ENCODE results near the gene GBA2.

Gene GBA2

GRCh38 chr9:35737143-35737542 is 11.9 kb downstream of the GBA2 start:
- no peak for DNase-seq

DNA sequence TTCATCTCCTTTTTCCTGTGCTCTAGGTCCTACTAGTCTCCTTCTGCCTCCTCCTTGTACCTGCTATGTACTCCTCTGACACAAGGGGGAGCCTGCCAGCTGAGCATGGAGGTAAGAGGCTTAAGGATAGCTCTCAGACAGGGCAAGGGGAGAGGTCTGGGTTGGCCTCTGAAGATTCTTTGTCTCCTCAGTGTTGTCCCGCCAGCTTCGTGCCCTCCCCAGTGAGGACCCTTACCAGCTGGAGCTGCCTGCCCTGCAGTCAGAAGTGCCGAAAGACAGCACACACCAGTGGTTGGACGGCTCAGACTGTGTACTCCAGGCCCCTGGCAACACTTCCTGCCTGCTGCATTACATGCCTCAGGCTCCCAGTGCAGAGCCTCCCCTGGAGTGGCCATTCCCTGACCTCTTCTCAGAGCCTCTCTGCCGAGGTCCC is 12.8 kb downstream of the GBA2 start:
- peak in 4 of 5 experiments; percentile 47 to 80 (median 52) for DNase-seq

DNA sequence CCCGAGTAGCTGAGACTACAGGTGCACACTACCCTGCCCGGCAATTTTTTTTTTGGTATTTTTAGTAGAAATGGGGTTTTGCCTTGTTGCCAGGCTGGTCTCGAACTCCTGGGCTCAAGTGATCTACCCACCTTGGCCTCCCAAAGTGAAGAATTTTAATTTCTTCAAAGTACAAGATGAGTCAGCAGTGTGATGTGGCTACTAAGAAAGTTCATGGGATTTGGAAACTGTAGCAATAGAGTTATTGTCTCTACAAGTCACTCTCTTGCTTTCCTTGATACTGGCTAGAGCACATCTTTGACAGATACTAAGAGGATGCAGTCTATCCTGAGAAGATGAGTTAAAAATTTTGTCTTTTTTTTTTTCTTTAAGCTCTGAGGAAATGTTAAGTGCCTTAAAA is 14.9 kb downstream of the GBA2 start:
- no peak for DNase-seq

DNA sequence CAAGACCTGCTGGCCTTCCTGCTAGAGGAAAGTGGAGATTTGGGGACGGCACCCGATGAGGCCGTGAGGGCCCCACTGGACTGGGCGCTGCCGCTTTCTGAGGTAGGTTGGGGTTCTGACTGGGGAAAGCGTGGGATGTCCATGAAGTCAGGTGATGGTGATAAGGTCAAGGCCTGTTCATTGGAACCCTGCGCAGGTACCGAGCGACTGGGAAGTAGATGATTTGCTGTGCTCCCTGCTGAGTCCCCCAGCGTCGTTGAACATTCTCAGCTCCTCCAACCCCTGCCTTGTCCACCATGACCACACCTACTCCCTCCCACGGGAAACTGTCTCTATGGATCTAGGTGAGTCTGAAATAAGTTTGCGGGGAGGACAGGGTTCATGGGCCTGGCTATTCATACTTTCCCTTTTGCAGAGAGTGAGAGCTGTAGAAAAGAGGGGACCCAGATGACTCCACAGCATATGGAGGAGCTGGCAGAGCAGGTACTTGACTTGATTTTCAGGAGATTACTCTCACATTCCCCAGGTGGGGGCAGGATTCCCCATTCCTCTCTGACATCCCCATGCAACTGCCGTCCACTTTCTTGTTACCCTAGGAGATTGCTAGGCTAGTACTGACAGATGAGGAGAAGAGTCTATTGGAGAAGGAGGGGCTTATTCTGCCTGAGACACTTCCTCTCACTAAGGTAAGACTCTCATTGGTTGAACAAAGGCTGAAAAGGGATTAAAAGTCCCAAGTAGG is 16.1 kb downstream of the GBA2 start:
- DNase-seq, result peak in 1 of 5 experiments; percentile 50

DNA sequence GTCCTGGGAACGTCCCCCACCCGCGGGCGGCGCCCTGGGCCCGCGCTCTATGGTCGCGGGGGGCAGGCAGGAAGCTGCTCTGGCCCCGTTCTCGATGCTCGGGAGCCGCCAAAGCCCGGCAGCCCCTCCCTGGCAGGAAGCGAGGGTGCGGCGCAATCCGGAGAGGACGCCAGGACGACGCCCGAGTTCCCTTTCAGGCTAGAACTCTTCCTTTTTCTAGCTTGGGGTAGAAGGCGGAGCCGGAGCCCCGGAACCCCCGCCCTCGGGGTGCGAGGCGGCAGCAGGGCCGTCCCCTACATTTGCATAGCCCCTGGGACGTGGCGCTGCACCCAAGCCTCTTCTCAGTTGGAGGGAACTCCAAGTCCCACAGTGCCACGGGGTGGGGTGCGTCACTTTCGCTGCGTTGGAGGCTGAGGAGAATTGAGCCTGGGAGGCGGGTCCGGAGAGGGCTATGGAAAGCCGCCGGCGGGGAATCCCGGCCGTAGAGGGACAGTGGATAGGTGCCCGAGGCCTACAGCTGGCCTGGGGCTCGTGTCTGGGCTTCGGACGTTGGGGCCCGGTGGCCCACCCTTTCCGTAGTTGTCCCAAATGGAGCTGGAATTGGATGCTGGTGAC is 16.7 kb downstream of the GBA2 start, which contains the start of the genes CREB3 and TLN1:
CREB3 (plus strand) TSS at position 482 of the 615 bp plus-strand sequence; CDS start at position 589, 107 bp downstream.
TLN1 (minus strand) TSS at position 11 of the 615 bp plus-strand sequence. CDS start 6,501 bp downstream, outside the sequence.
- DNase-seq, result peak; percentile 86 to 98 (median 96)

GRCh38 chr9:35731415-35732184 is 17.4 kb downstream of the GBA2 start:
- DNase-seq, result no peak

DNA sequence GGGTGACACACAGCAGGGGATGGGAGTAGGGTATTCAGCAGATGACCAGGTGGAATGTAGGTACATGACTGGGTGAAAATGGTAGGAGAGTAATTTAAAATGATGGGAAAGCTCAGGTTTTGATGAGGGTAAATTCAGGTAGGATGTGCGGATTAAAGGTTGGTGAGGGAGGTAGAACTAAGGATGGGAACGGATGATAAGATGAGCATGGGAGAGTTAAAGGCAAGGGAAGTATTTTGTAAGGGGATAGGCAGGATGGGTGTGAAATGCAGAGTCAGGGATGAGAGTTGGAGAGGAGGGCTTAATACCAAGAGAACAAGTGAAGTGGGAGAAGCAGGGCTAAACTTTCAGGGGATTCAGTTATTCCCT is 18.6 kb downstream of the GBA2 start:
- no peak for DNase-seq

DNA sequence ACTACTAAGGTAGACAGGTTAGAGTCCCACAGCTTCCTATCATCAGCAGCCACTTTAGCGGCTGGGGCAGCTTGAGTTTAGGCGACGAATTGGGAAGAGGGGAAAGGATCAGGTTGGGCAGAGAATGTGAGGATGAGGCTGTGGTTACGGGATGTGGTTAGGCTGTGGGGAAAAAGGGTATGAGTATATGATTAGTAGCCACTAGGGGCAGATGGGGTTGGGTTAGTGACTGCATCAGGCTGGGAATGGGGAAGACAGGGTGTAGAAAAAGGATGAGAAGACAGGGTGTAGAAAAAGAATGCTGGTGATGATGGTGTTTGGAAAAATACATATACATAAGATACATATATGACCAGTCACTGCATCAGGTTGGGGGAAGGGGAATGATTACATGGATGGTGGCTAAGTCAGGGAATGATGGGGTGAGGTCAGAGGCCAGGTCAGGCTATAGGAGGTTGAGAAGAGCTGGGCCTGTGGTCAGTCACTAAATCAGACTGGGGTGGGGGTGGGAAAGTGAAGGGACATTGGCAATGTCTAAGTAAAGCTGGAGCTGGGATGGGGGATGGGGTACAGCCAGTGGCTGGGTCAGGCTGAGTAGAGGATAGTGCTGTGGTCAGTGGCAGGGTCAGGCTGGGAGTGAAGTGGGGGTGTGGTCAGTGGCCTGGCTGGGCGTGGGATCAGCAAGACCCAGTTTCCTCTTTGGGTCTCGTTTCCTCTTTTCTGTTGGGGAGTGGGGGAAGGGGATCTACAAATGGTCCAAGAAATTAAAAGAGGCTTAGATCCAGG is 19.1 kb downstream of the GBA2 start:
- DNase-seq, result peak in 3 of 5 experiments; percentile 17 to 58 (median 36)

GRCh38 chr9:35729101-35729500 is 19.9 kb downstream of the GBA2 start:
- DNase-seq, result no peak

GRCh38 chr9:35728041-35728971 is 20.7 kb downstream of the GBA2 start:
- peak in 2 of 5 experiments; percentile 40 to 75 for DNase-seq

DNA sequence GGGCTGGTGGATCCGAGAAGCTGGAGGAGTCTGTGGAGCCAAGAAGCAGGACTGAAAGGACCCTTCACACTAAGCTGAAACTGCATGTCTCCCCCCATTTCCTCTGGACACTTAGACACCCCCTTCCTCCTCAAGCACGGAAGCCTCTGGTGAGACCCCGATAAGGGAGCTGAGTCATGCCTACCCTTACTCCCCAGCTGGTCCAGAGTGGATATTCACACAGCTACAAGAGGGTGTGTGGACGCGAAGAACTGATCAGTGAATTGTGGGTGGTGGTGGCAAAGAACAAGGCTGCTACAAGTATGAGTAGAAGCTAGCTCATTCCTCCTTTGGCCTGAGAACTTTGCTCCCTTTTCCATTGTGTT is 21.4 kb downstream of the GBA2 start:
- peak in 1 of 5 experiments; percentile 24 for DNase-seq

- peak in 1 of 5 experiments; percentile 78 for DNase-seq
Measured at GRCh38 chr9:35726931-35727330, 22.1 kb downstream of the GBA2 start.

GRCh38 chr9:35725362-35725761 is 23.7 kb downstream of the GBA2 start:
- DNase-seq, result no peak

- DNase-seq, result no peak
Measured at GRCh38 chr9:35723908-35724307, 25.1 kb downstream of the GBA2 start.

- no peak for DNase-seq
Measured at GRCh38 chr9:35723426-35723825, 25.6 kb downstream of the GBA2 start.

- DNase-seq, result no peak
Measured at GRCh38 chr9:35719546-35719945, 29.5 kb downstream of the GBA2 start.

DNA sequence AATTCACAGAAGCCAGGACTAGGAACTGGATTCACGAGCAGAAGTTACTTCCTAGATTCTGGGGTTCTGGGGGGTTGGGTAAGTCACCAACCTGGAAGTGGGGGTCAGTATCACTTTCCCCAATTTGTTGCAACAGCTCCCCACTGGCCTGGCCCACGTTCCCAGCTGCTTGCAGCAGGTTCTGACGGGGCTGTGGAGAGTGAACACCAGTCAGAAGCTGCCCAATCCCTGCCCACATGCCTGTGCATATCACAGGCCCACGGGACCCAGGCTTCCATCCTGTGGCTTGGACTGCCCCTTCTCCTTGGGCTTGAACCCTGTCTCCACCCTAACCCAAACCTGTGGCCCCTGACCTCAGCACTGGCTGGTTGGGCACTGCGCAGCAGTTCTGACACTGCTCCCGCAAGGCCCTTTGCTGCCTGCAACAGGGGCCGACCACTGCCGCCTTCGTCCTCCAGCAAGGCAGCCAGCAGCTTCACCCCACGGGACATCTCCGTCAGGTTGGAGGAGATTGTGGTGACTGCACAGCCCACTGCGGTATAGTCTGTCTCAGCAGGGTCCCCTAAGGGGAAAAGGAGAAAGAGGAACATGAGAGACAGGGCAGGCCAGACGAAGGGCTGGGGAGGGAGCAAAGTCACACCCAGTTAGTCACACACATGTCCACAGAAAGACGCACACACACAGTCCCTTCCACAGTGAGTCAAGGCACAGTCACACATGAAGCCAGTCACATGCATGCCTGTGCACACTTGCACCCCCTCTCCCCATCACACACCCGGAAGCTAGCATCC is 30.1 kb downstream of the GBA2 start:
- DNase-seq, result no peak

DNA sequence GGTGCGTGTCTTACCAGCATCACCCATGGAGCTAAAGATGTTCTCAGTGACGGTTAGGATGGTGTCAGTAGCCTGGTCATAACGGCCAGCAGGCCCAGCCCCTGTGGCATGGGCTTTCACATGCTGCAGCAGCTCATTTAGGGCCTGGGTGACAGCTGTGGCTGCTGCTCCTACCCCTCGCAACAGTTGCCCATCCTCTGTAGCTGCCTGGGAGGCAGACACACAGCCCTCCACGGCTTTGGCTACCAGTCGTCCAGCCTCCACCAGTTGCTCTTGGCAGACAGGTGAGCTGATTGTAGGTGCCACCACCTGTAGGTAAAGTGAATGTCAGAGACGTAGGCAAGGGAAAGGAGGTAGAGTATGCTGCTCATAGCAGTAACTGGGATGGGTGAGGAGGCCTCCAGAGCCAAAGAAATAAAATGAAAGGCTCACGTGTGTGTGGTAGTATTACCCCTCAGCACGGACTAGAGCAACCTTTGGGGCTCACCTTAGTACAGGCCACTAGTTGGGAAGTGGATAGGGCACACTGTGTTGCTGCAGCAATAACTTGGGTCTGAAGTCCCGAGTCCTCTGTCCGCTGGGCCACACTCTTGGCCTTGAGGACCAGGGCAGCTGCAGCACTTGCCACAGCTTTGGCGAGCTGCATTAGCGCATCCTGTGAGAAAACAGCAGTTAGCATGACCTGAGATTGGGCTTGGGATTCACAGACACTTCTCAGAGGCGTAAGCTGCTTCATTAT is 31.7 kb downstream of the GBA2 start:
- DNase-seq, result no peak

GRCh38 chr9:35716230-35716629 is 32.8 kb downstream of the GBA2 start:
- no peak for DNase-seq

Measured in T-helper 2 cell (primary cell).